Vein endothelial cell (primary cell): ENCODE data around the gene FICD. TPM values are rescaled to one million over a fixed set of nuclear protein-coding genes. Genes with fewer than 3 reads are reported as not detected.

Source experiments
- total RNA-seq: library from RNA; depleted of rRNA; stranded (reverse); fragments of >200 nt; gene quantifications from 2 replicates; pipeline ENCODE4 v1.2.3, GENCODE V29; 2012

Gene FICD
- 5.9 and 8.1 TPM in 2 replicates for total RNA-seq

GRCh38 chr12:108514973-108515814, at the start of gene FICD:
Gene FICD, plus strand, starts transcription at chr12:108515277. Its CDS starts 1,696 bp downstream, at chr12:108516973.

DNA sequence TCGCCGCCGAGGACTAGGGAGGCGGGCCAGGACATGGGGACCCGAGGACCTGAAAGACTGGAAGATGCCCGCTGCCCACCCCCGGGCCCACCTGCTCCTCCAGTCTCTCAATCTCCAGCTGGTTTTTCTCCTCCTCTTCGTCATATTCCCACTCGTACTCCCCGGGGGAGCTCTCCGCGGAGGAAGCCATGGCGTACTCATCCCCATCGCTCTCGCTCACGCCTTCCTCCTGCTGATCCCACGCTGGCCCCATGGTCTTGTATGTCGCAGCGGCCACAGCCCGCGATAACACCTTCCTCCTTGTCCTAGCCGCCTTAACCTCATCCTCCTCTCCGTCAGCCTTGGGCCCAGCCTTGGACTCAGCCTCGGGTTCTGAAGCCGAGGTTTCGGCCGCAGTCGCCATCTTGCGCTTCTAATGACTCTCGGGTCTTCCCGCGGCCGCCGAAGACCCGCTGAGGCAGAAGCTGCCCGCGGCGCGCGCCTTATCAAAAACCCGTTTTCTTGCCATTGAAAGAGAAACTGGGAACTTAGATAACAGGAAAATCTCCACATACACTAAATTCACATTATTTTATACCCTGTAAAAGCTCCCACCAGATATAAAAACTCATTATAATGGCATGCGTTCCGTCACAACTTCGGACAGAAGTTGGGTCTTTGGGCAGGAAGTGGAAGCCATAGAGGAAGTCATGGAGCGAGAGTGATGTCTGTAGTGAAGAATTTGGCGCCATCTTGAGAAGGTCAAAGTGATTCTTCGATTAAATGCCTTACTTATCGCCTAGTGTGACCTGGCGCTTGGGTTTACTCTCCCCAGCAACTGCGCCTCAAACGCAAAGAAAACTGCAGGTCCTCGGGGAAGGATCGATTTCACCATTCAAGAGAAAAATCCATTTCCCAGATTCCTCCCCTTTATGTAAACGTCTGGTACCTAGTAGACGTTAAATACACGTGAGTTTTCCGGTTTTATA, 46.0 kb downstream of the FICD start, which contains the start of gene SART3:
SART3 (minus strand) TSS at position 422 of the 968 bp plus-strand sequence; CDS start at position 403, 19 bp downstream.

DNA sequence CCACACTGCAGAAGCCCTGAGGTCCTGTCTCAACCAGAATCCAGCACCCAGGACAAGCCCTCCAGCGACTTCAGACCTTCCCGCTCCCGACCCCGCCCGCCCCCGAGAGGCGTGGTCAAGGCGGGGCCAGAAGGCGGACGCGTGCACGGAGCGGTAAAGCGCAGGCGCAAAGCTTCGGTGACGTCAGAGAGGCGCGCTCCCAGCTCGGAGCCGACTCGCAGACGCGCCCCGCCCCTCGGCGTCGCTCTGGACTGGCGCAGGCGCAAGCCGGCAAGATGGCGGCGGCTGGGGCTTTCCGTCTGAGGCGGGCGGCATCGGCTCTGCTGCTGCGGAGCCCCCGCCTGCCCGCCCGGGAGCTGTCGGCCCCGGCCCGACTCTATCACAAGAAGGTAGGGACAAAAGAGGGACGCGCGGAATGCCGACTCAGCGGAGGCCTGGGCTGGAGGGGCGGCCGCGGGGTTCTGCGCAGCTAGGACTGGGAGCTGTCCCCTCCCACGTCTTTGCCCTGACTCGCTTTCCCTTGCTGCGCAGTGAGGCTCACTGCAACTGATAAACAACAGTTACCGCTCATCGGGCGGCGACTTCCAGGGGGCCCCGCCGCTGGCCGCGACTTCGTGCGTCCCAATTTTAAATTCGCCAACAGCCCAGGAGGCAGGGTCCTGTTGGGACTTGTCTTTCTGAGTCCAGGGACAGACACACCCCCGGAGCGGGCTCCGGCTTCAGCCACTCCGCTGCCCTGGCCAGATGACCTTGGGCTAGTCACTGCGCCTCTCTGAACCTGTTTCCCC, 47.5 kb downstream of the FICD start, which contains the start of gene ISCU:
ISCU (plus strand) TSS at position 249 of the 788 bp plus-strand sequence; CDS start at position 276, 27 bp downstream.

Other genes with a start within 250 kb of the FICD start
- under 0.01 and 0.10 TPM in 2 replicates for gene CMKLR1, start 176.0 kb upstream of the FICD start, total RNA-seq
- 42.1 and 46.5 TPM in 2 replicates for gene SART3, start 45.9 kb downstream of the FICD start, total RNA-seq
- 72.8 and 77.0 TPM in 2 replicates for gene ISCU, start 47.3 kb downstream of the FICD start, total RNA-seq
- gene TMEM119, start 82.8 kb downstream of the FICD start, total RNA-seq = under 0.01 and 0.10 TPM in 2 replicates
- 0.29 TPM in 1 of 2 replicates, not detected in the other for gene SELPLG, start 118.6 kb downstream of the FICD start, total RNA-seq
- gene CORO1C, start 216.2 kb downstream of the FICD start, total RNA-seq = 208 and 214 TPM in 2 replicates